GM18508 (cell line): ENCODE results near the gene NFATC2.
"Not testable (repeated sequence)": the region's sequence is repeated elsewhere in the genome, so short reads cannot be mapped to it uniquely, and the experiment has no call there.

ENCODE experiments used
- ATAC-seq: cut with Tn5 transposase; IDR thresholded peaks from one replicate; pipeline ENCODE4 v1.9.1; 2021; ENCODE audit warnings: moderate number of reproducible peaks; ENCODE audit not compliant: insufficient read depth, unreplicated experiment

Gene NFATC2

DNA sequence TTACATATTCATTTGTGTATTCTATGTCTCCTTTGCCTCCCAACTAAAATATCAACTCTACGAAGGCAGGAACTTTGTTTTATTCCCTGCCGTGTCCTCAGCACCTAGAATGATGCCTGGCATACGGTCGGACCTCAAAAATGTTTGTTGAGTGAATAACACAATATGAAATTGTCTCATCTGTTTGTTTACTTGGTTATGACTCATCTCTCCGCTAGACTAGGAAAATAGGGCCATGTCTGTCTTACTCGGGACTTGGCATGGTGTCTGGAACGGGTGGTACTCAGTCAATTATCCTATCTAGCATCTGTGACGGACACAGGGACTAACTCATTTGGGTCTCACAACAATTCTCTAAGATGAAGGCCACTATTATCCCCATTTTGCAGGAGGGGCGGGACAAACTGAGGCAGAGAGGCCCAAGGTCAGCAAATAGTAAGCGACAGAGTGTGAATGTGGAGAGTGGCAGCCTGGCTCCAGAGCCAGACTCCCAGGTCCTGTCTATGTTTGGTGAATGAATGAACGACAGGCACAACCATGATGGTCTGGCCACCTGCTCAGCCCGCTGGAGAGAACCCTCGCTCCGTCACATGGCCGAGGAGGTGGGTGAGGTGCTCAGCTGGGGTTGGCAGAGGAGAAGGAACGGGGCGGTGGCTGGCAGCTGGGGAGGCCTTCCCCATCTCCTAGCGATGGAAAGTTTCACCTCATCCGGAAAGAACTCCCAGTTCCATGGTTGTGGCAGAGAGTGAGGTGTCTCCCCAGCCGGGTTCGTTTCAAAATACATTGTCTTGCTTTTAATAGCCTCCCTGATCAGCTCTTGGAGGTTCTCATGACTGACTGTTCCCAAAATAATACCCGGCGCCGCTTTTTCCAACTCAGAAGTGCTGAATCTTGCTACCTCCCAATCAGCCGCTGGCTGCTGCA lies 27.6 kb upstream of the NFATC2 start:
- ATAC-seq: no peak

DNA sequence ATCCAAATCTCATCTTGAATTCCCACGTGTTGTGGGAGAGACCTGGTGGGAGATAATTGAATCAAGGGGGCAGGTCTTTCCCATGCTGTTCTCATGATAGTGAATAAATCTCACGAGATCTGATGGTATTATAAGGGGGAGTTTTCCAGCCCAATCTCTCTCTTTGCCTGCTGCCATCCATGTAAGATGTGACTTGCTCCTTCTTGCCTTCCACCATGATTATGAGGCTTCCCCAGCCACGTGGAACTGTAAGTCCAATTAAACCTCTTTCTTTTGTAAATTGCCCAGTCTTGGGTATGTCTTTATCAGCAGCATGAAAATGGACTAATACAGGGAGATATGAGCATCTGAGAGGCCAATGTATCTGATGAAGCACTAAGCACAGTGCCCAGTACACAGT lies 26.0 kb upstream of the NFATC2 start:
- ATAC-seq: not testable (repeated sequence)

DNA sequence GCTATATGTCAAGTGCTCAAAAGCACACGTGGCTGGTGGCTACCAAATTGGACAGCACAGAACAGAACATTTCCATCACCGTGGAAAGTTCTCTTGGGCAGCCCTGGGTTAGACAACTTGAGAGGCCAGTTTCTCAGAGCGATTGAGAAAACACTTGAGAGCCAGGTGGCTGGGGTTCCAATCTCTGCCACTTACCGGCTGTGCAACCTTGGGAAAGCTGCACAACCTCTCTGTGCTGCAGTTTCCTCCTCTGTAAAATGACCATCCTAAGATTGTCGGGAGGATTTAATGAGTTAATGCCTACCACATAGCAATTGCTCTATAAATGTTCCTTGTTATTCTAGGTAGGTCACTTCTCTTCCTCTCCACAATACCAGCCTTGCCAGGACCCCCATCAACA lies 25.1 kb upstream of the NFATC2 start:
- ATAC-seq: no peak

DNA sequence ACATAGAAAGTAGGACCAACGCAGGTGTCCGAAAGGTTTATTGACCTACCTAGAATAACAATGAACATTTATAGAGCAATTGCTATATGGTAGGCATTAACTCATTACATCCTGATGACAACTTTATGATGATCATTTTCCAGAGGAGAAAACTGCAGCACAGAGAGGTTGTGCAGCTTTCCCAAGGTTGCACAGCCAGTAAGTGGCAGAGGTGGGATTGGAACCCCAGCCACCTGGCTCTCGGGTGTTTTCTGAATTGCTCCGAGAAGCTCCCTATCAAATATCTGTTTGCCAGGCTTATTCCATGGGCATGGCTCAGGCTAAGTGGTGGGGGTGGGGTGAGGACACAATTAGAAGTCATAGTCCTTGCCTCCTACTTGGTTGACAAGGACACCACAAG lies 24.1 kb upstream of the NFATC2 start:
- no peak for ATAC-seq

DNA sequence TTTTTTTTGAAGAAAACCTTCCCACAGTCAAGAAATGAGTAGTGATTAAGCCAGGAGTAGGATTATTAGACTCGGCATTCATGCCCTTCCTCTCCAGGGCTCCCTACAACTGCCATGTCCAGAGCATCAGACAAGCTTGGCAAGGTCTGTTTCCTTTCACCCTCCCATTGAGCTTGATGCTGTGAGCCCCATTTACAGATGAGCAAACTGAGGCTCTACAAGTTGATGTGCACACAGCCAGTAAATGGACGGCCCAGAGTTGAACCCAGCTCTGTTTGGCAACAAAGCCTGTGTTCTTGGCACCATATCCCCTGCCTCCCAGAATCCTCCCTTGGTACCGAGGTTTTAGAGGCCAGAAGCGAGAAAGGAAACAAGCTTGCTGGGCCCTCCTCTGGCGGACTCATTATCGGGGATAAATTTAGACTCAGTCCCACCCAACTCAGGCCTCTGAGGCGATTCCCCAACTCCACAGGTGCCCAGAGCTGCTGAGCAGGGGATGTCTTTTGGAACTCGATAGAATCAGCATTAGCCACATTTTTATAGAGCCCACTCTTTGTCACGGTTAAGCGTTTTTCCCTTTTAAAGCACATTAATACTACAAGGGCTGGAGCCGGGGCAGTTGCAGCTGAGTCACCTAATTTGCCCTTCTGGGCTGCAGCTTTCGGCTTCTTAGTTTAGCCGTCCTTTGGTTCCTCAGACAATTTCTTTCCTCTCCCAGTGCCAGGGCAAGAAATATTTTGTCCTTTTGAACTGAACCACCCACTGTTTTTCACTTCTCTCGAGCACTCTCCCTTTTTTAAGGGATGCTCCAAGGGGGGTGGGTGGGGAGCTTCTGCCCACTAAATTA lies 23.0 kb upstream of the NFATC2 start:
- no peak for ATAC-seq

DNA sequence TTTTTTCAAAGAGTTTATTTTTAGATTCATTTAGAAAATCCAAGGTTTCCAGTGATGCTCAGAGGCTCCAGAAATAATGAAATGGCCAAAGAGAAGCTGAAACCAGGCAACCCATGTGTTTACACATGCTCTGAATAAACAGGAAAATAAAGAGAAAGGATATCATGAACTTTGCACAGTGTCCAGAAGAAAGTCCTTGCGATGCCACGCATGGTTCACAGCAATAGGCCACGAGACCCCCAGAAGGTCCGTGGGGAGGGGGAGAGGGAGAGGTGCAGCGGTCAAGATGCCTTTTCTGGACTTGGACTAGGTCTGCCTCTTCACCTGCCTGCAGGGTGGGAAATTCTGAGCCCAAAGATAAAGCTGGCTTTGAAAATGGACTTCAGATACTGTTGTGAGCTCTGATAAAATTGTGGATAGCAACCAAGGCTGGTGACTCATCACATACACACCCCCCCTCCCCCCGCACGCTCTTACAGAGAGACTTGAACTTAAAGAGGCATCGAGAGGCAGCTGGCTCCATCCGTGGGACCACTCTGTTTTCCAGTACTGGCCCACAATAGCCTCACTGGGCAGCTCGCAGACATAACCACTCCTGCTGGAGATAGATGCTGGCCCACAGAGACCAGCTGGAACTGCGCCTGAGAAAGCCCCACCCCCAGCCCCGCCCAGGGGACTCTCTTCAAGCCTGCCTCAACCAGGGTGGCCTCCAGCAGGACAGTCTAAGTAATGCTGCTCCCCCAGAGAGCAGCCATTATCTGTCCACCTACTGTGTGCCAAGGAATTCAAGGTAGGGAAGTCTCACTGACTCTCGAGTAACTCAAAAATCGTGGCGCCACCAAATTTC lies 21.2 kb upstream of the NFATC2 start:
- ATAC-seq: no peak

DNA sequence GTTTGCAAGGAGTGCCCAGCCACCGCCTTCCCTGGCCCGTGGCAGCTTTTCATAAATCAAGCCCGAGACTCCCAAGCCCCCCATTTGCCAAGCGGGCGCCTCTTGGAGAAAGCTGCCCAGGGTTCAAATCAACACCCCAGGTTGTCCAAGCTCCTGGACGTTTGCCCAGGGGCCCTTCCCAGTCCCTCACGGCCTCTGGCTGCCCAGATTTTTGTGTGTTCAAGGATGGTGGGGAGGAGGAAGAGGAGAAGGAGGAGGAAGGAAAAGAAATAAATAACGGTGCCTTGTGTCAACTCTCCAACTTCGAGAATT lies 20.6 kb upstream of the NFATC2 start:
- ATAC-seq: no peak

DNA sequence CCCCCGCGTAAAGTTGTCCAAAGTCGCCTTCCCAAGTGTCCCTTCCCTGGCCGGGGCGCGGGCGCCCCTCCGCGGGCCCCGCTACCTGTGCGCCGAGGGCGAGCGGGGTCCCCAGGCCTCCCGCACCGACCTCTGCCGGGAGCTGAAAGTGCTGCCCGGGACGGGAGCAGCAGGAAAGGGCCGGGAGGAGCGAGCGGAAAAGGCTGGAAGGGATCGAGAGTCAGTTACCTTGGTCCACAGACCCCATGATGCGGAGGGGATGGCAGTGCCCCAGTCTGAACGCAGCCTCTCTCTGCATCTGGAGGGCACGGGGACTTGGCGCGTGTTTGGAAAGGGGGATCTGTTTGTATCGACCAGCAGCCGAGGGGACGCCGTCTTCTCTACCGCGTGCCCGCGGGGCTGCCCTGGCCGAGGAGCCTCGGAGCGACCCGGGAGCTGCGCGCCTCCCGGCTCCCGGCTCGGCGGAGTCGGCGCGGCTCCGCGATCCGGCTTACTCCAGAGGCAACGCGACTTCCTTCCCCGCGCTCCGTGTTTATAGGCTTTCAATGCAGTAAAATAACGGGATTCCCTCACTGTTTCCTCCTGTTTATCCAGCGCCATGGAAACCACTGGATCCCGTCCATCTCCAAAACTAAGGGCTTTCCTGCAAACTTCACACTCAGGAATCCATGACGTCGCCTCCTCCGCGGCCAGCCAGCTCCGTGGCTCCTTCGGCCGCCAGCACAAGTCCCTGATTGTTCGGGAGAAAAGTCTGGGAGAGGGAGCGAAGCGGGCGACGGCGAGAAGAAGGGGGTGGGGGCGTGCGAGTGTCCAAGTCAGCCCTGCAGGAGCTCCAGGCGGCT lies 20.0 kb upstream of the NFATC2 start:
- ATAC-seq: no peak

DNA sequence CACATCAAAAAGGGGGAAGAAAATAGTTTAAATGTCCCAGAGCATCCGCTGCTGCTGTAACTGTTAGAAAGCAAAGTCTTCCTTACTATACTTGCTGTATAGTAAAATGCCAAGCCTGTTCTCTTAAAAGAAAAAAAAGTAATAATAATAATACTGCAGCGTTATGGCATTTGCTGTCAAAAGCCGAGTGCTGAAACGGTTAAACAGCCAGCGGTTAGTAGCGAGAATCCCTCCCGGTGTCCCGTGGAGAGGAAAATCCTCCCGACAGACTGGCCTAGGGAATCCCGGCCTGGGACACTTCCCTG lies 19.5 kb upstream of the NFATC2 start:
- ATAC-seq: no peak

DNA sequence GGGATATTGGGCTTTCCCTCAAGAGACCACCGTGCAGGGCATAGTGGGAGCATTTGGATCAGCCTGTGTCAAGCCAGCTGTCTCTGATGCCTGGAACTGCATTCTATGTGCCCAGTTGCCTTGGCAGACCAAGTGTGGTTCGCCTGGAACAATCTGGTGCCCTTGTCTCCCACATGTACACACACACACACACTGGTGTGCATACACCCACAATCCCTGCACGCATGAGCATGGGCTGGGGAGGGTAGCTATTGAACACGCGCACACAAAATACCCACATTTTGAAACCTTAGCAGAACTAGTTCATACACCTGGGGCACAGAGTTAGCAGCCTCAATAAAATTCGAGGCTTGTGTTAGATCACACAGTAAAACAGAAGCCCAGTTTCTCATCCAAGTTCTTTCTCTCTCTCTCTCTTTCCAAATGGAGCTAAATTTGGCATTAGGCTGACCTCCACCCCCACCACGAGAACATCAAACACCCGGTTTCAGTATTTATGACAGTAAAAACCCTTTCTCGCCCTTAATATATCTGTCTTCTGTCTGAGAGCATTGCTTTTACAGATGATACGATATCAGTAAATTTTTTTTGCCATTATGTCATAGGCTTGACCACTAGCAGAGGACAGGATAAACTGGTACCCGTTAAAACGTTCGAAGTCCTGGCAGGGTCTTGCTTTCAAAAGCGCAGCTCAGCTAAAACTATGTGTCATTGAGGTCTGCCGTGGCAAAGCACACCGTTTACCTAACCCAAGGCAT lies 18.2 kb upstream of the NFATC2 start:
- no peak for ATAC-seq

DNA sequence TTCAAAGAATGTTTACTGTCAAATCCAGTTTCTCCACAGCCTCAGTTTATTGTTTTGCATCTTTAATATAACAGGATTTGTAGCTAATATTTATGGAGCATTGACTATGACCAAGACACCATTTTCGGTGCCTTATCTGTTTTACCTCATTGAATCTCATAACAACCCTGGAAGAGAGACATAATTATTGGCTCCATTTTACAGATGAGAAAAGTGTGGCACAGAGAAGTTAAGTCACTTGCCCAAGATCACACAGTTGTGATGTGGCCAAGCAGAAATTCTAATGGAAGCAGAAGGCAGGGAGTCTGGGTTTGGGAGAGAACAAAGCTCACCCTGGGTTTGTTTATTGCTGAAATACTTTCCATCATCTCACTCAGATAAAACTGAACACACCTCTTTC lies 17.5 kb upstream of the NFATC2 start:
- ATAC-seq: no peak

DNA sequence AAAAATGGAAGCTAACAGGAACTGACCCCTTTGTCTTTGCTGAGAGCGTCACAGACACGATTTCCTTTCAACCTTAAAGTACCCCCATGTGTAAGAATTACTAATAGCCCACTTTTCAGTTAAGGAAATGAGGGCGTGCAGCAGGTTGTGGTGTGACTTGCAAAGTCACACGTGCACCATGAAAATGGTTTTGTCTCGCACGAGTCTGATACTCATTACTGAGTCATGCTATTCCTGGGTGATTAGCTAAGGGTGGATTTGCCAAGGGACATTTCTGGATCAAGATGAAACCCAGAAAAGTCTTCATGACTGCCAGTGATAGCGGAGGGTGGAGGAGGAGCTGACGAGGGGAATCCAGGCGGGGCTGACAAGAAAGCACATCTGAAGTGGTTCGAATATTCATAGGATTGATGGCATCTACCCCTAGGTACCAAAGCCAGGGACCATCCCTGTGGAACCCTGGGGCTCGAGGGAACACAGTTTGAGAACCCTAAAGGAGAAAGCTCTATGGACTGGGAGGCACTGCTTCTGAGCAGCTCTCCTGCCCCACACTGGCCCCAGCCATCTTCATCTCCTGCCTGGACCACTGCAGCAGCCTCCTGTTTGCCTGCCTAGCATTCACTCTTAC lies 12.1 kb upstream of the NFATC2 start:
- ATAC-seq: no peak

DNA sequence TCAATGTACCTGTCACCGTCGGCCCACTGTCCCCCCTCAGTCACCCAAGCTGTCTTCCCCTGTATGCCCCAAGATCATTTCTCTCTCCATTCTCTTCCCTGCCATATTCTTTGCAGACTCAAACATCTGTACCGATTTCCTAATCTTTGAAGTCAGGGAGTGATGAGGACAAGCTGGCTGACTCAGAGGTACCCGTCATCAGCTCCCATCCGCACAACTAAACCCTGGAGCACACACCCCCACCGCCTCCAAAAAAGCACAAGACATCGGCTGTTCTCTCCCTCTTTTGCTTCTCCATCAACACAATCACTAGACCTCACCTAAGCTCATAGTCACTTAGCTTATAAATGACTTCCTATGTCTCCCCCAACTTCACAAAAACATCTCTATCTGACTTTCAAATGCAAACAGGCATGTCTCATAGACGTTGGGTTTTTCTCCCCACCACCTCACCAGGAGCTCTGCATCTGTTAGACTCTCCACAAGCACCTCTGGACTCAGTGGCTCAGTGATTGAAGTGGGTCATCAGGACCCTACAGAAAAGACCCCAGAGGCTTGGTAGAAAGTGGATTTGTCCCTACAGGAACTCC lies 11.5 kb upstream of the NFATC2 start:
- no peak for ATAC-seq

DNA sequence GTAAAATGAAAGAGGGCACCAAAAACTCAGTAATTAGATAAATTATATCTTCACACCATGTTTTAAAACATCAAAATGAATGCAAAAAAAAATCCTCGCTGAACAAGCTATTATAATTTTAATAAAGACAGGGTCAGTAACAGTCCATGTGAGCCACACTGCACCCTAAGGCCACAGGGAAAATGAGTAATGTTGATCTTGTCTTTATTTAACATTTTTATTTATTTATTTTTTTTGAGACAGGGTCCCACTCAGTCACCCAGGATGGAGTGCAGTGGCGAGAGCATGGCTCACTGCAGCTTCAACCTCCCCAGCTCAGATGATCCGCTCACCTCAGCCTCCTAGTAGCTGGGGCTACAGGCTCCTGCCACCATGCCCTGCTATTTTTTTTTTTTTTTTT lies 8.7 kb upstream of the NFATC2 start:
- ATAC-seq: no peak

DNA sequence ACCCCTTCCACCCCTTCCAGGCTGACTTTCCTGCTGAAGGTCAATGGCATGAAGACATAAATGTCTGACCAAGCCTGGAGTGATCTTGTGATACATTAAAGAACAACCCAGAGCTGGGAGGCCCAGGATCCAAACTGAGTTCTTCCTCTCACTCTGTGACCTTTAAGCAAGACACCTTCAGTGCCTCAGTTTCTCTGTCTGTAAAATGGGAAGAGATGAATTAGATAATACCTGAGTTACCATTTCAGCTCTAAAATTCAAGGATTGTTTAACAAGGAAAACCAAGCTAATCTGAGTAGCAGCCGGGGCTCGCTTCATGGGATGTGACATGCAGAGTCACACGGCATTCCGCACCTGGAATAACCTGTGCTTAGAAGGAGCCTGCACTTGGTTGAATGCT lies 7.0 kb upstream of the NFATC2 start:
- ATAC-seq: no peak

DNA sequence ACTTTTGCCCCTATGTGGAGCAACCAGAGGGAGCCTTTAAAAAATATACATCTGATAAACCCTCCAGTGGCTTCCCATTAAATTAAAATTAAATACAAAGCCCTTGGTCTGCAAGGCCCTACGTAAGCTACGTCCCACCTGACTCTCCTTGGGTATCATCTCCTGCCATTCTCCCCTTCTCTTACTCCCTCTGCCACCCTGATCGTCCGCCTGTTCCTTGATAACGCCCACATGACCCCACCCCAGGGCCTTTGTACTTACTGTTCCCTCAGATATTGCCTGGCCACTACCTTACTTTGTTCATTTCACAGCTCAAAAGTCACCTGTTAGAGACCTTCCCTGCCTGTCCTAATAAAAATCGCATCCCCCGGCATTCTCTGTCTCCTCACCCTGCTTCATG lies 5.4 kb upstream of the NFATC2 start:
- ATAC-seq: no peak

DNA sequence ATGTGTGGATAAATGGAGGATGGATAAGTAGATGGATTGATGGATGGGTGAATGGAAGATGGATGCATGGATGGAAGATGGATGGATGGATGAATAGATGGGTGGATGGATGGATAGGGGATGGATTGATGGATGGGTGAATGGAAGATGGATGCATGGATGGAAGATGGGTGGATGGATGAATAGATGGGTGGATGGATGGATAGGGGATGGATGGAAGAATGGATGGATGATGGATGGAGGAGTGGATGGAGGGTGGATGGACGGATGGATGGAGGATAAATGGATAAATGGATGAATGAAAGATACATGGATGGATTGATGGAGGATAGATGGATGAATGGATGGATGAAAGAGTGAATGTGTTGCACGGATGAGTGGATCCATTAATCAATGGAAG lies 3.0 kb upstream of the NFATC2 start:
- ATAC-seq: no peak

DNA sequence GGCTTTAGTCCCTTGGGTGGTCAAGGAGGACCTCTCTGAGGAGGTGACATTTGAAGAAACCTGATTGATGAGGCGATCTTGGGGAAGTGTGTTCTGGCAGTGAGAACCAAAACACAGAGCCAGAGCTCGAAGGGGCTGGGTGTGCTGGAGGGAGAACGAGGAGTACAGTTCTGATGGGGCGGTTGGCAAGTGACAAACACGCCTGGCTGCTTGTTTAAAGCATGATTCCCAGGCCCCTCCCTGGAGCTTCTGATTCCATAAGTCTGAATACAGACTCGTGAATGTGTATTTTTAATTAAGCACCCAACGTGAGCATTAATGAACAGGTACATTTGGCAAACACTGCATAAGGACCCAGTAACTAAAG lies 886 bp upstream of the NFATC2 start:
- no peak for ATAC-seq
